ENCODE measurements around the gene AHSP.
"Not testable (repeated sequence)": the region's sequence is repeated elsewhere in the genome, so short reads cannot be mapped to it uniquely, and the experiment has no call there.

The AHSP gene

GRCh38 chr16:31501226-31501965 lies 26.3 kb upstream of the AHSP start:
- no peak for DNase-seq

- DNase-seq: no peak
Observed at GRCh38 chr16:31501966-31502348, 25.7 kb upstream of the AHSP start.

GRCh38 chr16:31502981-31503380 lies 24.7 kb upstream of the AHSP start:
- no peak for DNase-seq

- DNase-seq: not testable (repeated sequence)
Observed at GRCh38 chr16:31503555-31503954, 24.1 kb upstream of the AHSP start.

- no peak for DNase-seq
Observed at GRCh38 chr16:31504159-31504558, 23.5 kb upstream of the AHSP start.

GRCh38 chr16:31505483-31505882 lies 22.2 kb upstream of the AHSP start:
- DNase-seq: no peak

GRCh38 chr16:31507617-31507928 lies 20.1 kb upstream of the AHSP start:
- DNase-seq: no peak

- peak; percentile 49 to 90 for DNase-seq
Observed at GRCh38 chr16:31507929-31508705, 19.6 kb upstream of the AHSP start, which contains the start of gene RUSF1. TSS of gene RUSF1 (minus strand) at chr16:31508391. CDS start at chr16:31508373, 18 bp downstream.

- DNase-seq: no peak
Observed at GRCh38 chr16:31508706-31509195, 18.9 kb upstream of the AHSP start.

GRCh38 chr16:31513126-31513525 lies 14.6 kb upstream of the AHSP start:
- no peak for DNase-seq

- no peak for DNase-seq
Observed at GRCh38 chr16:31513884-31514283, 13.8 kb upstream of the AHSP start.

- DNase-seq: no peak
Observed at GRCh38 chr16:31517800-31518402, 9.8 kb upstream of the AHSP start.

- DNase-seq: no peak
Observed at GRCh38 chr16:31519759-31520431, 7.8 kb upstream of the AHSP start.

GRCh38 chr16:31521368-31521767 lies 6.3 kb upstream of the AHSP start:
- DNase-seq: no peak

- no peak for DNase-seq
Observed at GRCh38 chr16:31522071-31522470, 5.6 kb upstream of the AHSP start.

- DNase-seq: not testable (repeated sequence)
Observed at GRCh38 chr16:31523768-31524167, 3.9 kb upstream of the AHSP start.

- no peak for DNase-seq
Observed at GRCh38 chr16:31525113-31525512, 2.6 kb upstream of the AHSP start.

- no peak for DNase-seq
Observed at GRCh38 chr16:31528523-31529107, 915 bp downstream of the AHSP start.

GRCh38 chr16:31529108-31529936 lies 1.6 kb downstream of the AHSP start:
- no peak for DNase-seq

GRCh38 chr16:31529937-31530312 lies 2.2 kb downstream of the AHSP start:
- DNase-seq: no peak

GRCh38 chr16:31530405-31530804 lies 2.7 kb downstream of the AHSP start:
- no peak for DNase-seq

- no peak for DNase-seq
Observed at GRCh38 chr16:31531096-31531495, 3.4 kb downstream of the AHSP start.
